Spleen (tissue), 11 donors: ENCODE measurements around the gene NCL. TPM values are rescaled to one million over a fixed set of nuclear protein-coding genes. Genes with fewer than 3 reads are reported as not detected.

ENCODE experiments used
- DNase-seq: peaks from one replicate; pipeline ENCODE4 v3.0.0-alpha.2; 2020
- H3K27ac ChIP-seq, 8 donors: fragments of 200-600 bp; sonication (generic) in 7 of 8; 1 replicate in 4 of 8; 2 replicates in 4 of 8; pipeline versions ENCODE4 v1.5.0 to v1.8.0; 2016 to 2021; ENCODE audit warnings: inconsistent platforms in 4 of 8, mild to moderate bottlenecking in 4 of 8, moderate library complexity in 1 of 8
- H3K27me3 ChIP-seq, 7 donors: fragments of 200-600 bp; sonication (generic) in 6 of 7; replicated peaks in 1 of 7; 1 replicate in 4 of 7; 2 replicates in 3 of 7; pipeline versions ENCODE4 v1.5.0 to v1.8.0; 2016 to 2021; ENCODE audit warnings: inconsistent platforms in 3 of 7, mild to moderate bottlenecking in 1 of 7
- H3K36me3 ChIP-seq, 6 donors: fragments of 200-600 bp; sonication (generic) in 5 of 6; 1 replicate in 4 of 6; 2 replicates in 2 of 6; pipeline versions ENCODE4 v1.5.0 to v1.8.0; 2016 to 2021; ENCODE audit warnings: inconsistent platforms in 2 of 6
- H3K4me1 ChIP-seq, 6 donors: fragments of 200-600 bp; sonication (generic) in 5 of 6; 1 replicate in 3 of 6; 2 replicates in 3 of 6; pipeline versions ENCODE4 v1.5.0 to v1.8.0; 2016 to 2021; ENCODE audit warnings: inconsistent platforms in 3 of 6
- H3K4me3 ChIP-seq, 8 donors: fragments of 200-600 bp; sonication (generic) in 7 of 8; 1 replicate in 4 of 8; 2 replicates in 4 of 8; pipeline versions ENCODE4 v1.5.0 to v1.8.0; 2016 to 2021; ENCODE audit warnings: inconsistent platforms in 4 of 8, mild to moderate bottlenecking in 4 of 8, moderate library complexity in 2 of 8
- H3K9me3 ChIP-seq, 8 donors: fragments of 200-600 bp; sonication (generic) in 7 of 8; 1 replicate in 4 of 8; 2 replicates in 4 of 8; pipeline versions ENCODE4 v1.5.0 to v1.8.0; 2016 to 2021; ENCODE audit warnings: inconsistent platforms in 4 of 8
- CTCF ChIP-seq, 11 experiments: fragments of 200-600 bp in 7 of 11; fragments of 450-650 bp in 4 of 11; sonication (generic) in 4 of 11; IDR thresholded peaks in 8 of 11; conservative IDR thresholded peaks in 3 of 11; 1 replicate in 7 of 11; 2 replicates in 4 of 11; pipeline versions ENCODE4 v1.4.0 to v1.8.0; 2016 to 2021; ENCODE audit warnings: antibody characterized with exemption in 11 of 11, inconsistent platforms in 4 of 11, mild to moderate bottlenecking in 1 of 11
- POLR2A ChIP-seq, 3 donors: fragments of 450-650 bp; IDR thresholded peaks; one replicate each; pipeline ENCODE4 v1.5.1; 2017; ENCODE audit warnings: antibody characterized with exemption in 3 of 3, mild to moderate bottlenecking in 1 of 3
- POLR2AphosphoS5 ChIP-seq, 3 donors: sonication (generic); formaldehyde crosslinking; IDR thresholded peaks; one replicate each; pipeline ENCODE4 v1.5.1; 2017; ENCODE audit warnings: antibody characterized with exemption in 3 of 3
- WGBS, 5 donors: extraction: QIAGEN DNeasy Blood & Tissue Kit in 3 of 5; methylation state at CpG; one replicate each; pipeline versions ENCODE4 v1.1.5 to v1.1.7; 2013 to 2018; 5-methylcytosine and 5-hydroxymethylcytosine counted together
- intact Hi-C: fragments of 100-400 bp; cut with DNase I; formaldehyde crosslinking; loops from one replicate; pipeline ENCODE4 v1.15.0; 2023; ENCODE audit warnings: low total_unique reads
- polyA plus RNA-seq, 3 donors: library from polyadenylated mRNA; stranded (reverse); fragments of 200-250 nt; gene quantifications; one replicate each; pipeline ENCODE4 v1.2.1, GENCODE V29; 2013
- total RNA-seq, 7 donors: library from RNA; depleted of rRNA in 3 of 7; stranded (reverse); fragments of >200 nt in 3 of 7; fragmentation: NEBNext Ultra II Directional in 4 of 7; extraction: Animal tissue kit (Norgen Biotek cat#: 25700) in 4 of 7; gene quantifications; one replicate each; pipeline versions ENCODE4 v1.1.0 to v1.2.1, GENCODE V29; 2016 to 2021
- donor health status: healthy with polysubstance abuse.
- donor health status: DM: no; HTN: no; CAD: no; lungs with moderate emphysema.
- donor health status: DM: no; HTN: no; CAD: no.
- donor health status: Bipolar disorder and iron deficiency.
- donor health status: healthy.
- donor health status: DM: no; HTN: no; CAD: no.
- donor health status: DM: yes; HTN: yes; CAD: no.

NCL gene
- total and polyA plus RNA-seq, 10 donors, result 113 to 424 (median 178) TPM

- intact Hi-C loops, result no loop called here
Measured at GRCh38 chr2:231479455-231479854, 15.2 kb upstream of the NCL start.

GRCh38 chr2:231476920-231477319 lies 12.6 kb upstream of the NCL start:
- TF ChIP-seq POLR2AphosphoS5 (IDR thresholded peaks at IDR 0.05) (no peak), CTCF (IDR thresholded peaks at IDR 0.05 in 8 of 11, conservative IDR thresholded peaks at IDR 0.05 in 3 of 11) (no peak), POLR2A (IDR thresholded peaks at IDR 0.05) (no peak)
- no peak for DNase-seq
- Histone ChIP-seq H3K36me3 (peaks cover 0 to 11% (median 0%) of the 10 kb centered on the region in 6 donors), H3K27ac (no peak overlapping the region), H3K4me3 (no peak overlapping the region), H3K4me1 (peaks cover 0 to 4% (median 0%) of the 10 kb centered on the region in 6 donors), H3K27me3 (no peaks in the 10 kb centered on the region), H3K9me3 (no peaks in the 10 kb centered on the region)
- 83 to 88% (median 86%) methylated on average over 3 of the region's 3 CpGs for WGBS, 5 donors
- intact Hi-C loops, result no loop called here

More at GRCh38 chr2:231479455-231479854, 15.2 kb upstream of the NCL start:
- H3K4me1 ChIP-seq, result peaks cover 3 to 28% (median 17%) of the 10 kb centered on the region in 6 donors
- no peaks in the 10 kb centered on the region for H3K9me3 ChIP-seq
- WGBS, 5 donors, result 91 to 94% (median 93%) methylated on average over 9 of the region's 9 CpGs
- no peak overlapping the region for H3K27ac ChIP-seq
- TF ChIP-seq POLR2AphosphoS5 (IDR thresholded peaks at IDR 0.05) (no peak), CTCF (IDR thresholded peaks at IDR 0.05 in 8 of 11, conservative IDR thresholded peaks at IDR 0.05 in 3 of 11) (no peak), POLR2A (IDR thresholded peaks at IDR 0.05) (no peak)
- DNase-seq, result no peak
- peaks cover 0 to 11% (median 0%) of the 10 kb centered on the region in 6 donors for H3K36me3 ChIP-seq
- no peak overlapping the region for H3K4me3 ChIP-seq
- H3K27me3 ChIP-seq, result no peaks in the 10 kb centered on the region

- intact Hi-C loops, result no loop called here
- H3K36me3 ChIP-seq, result peaks cover 0 to 7% (median 0%) of the 10 kb centered on the region in 6 donors
- no peaks in the 10 kb centered on the region for H3K4me1 ChIP-seq
- no peak overlapping the region for H3K4me3 ChIP-seq
- no peak overlapping the region for H3K27ac ChIP-seq
- no peaks in the 10 kb centered on the region for H3K27me3 ChIP-seq
- 45 to 60% (median 57%) methylated on average over 3 of the region's 3 CpGs for WGBS, 5 donors
- H3K9me3 ChIP-seq, result no peaks in the 10 kb centered on the region
- TF ChIP-seq POLR2A (IDR thresholded peaks at IDR 0.05), result no peak
- TF ChIP-seq CTCF (IDR thresholded peaks at IDR 0.05 in 8 of 11, conservative IDR thresholded peaks at IDR 0.05 in 3 of 11), result no peak
- TF ChIP-seq POLR2AphosphoS5 (IDR thresholded peaks at IDR 0.05), result no peak
- DNase-seq, result no peak
Measured at GRCh38 chr2:231475965-231476364, 11.7 kb upstream of the NCL start.

GRCh38 chr2:231472816-231473215 lies 8.5 kb upstream of the NCL start:
- no peak for DNase-seq
- no peaks in the 10 kb centered on the region for H3K36me3 ChIP-seq
- no peaks in the 10 kb centered on the region for H3K9me3 ChIP-seq
- intact Hi-C loops, result no loop called here
- no peaks in the 10 kb centered on the region for H3K27me3 ChIP-seq
- TF ChIP-seq POLR2A (IDR thresholded peaks at IDR 0.05) (no peak), POLR2AphosphoS5 (IDR thresholded peaks at IDR 0.05) (no peak), CTCF (IDR thresholded peaks at IDR 0.05 in 8 of 11, conservative IDR thresholded peaks at IDR 0.05 in 3 of 11) (no peak)
- no peak overlapping the region for H3K27ac ChIP-seq
- H3K4me1 ChIP-seq, result peaks cover 0 to 12% (median 4%) of the 10 kb centered on the region in 6 donors
- no peak overlapping the region for H3K4me3 ChIP-seq
- 75 to 85% (median 82%) methylated on average over 3 of the region's 3 CpGs for WGBS, 5 donors
